SK-N-SH (cell line): ENCODE measurements around the gene MYO18A. TPM values are rescaled to one million over a fixed set of nuclear protein-coding genes. Genes with fewer than 3 reads are reported as not detected.

ENCODE experiments used
- CTCF ChIA-PET: fragments of 300-600, 350-600 bp; formaldehyde crosslinking; extraction: SDS; loops from one replicate; lab custom pipeline; 2021; lab: Yijun Ruan, JAX
- POLR2A ChIA-PET: fragments of 350-600 bp; sonication (Branson Sonifier 250); formaldehyde crosslinking; extraction: SDS; loops from one replicate; lab custom pipeline; 2020; ENCODE audit warnings: antibody characterized with exemption, inconsistent platforms; lab: Yijun Ruan, JAX
- DNase-seq: peaks from one replicate; pipeline ENCODE4 v3.0.0; 2012
- H2AFZ ChIP-seq: fragments of 200-600 bp; sonication (generic); 2 replicates; pipeline ENCODE4 v1.8.1; 2016; ENCODE audit warnings: antibody characterized with exemption, mild to moderate bottlenecking, low read depth
- H3F3A ChIP-seq: fragments of 200-600 bp; sonication (generic); replicated peaks from 2 replicates; pipeline ENCODE3; 2016; ENCODE audit warnings: antibody characterized with exemption, mild to moderate bottlenecking; ENCODE audit not compliant: insufficient read depth
- H3K27ac ChIP-seq, 2 experiments: fragments of 200-500 bp in 1 of 2; fragments of 200-600 bp in 1 of 2; sonication (Bioruptor generic) in 1 of 2; sonication (generic), shearing (Covaris generic) in 1 of 2; 2 replicates each; pipeline versions ENCODE4 v1.5.1 to v1.6.1; 2014 to 2016; ENCODE audit warnings: low read depth in 2 of 2, inconsistent platforms in 1 of 2, low read length in 1 of 2, mild to moderate bottlenecking in 1 of 2, mixed read lengths in 1 of 2
- H3K27me3 ChIP-seq: fragments of 200-600 bp; sonication (generic), shearing (Covaris generic); 2 replicates; pipeline ENCODE4 v1.6.1; 2016; ENCODE audit warnings: mixed run types; ENCODE audit not compliant: insufficient read depth
- H3K36me3 ChIP-seq, 2 experiments: fragments of 200-500 bp in 1 of 2; fragments of 200-600 bp in 1 of 2; sonication (Bioruptor generic) in 1 of 2; sonication (generic) in 1 of 2; replicated peaks in 1 of 2; 2 replicates each; pipeline versions ENCODE3 to v1.5.1; 2014 to 2016; ENCODE audit warnings: low read length in 1 of 2, mild to moderate bottlenecking in 1 of 2; ENCODE audit not compliant: insufficient read depth in 2 of 2, control insufficient read depth in 1 of 2
- H3K4me1 ChIP-seq, 2 experiments: fragments of 200-500 bp in 1 of 2; fragments of 200-600 bp in 1 of 2; sonication (Bioruptor generic) in 1 of 2; sonication (generic), shearing (Covaris generic) in 1 of 2; 2 replicates each; pipeline versions ENCODE4 v1.5.1 to v1.6.1; 2014 to 2016; ENCODE audit warnings: low read depth in 1 of 2, low read length in 1 of 2, mixed run types in 1 of 2; ENCODE audit not compliant: insufficient read depth in 2 of 2, control insufficient read depth in 1 of 2
- H3K4me2 ChIP-seq: fragments of 200-600 bp; sonication (generic), shearing (Covaris generic); 2 replicates; pipeline ENCODE4 v1.6.1; 2017; ENCODE audit warnings: mixed run types
- H3K4me3 ChIP-seq, 2 experiments: fragments of 200-500 bp in 1 of 2; fragments of 200-600 bp in 1 of 2; sonication (Bioruptor generic) in 1 of 2; sonication (generic), shearing (Covaris generic) in 1 of 2; 2 replicates each; pipeline versions ENCODE4 v1.5.1 to v1.8.1; 2014 to 2016; ENCODE audit warnings: low read depth in 2 of 2, inconsistent platforms in 1 of 2, low read length in 1 of 2, mild to moderate bottlenecking in 1 of 2, mixed read lengths in 1 of 2, moderate library complexity in 1 of 2
- H3K79me2 ChIP-seq: fragments of 200-600 bp; sonication (generic); 2 replicates; pipeline ENCODE4 v1.8.1; 2017; ENCODE audit warnings: mild to moderate bottlenecking; ENCODE audit not compliant: insufficient read depth
- H3K9ac ChIP-seq: fragments of 200-600 bp; sonication (generic); 2 replicates; pipeline ENCODE4 v1.6.1; 2017; ENCODE audit warnings: mixed run types
- H3K9me2 ChIP-seq: fragments of 200-600 bp; sonication (generic); 2 replicates; pipeline ENCODE4 v1.6.1; 2017; ENCODE audit warnings: mixed run types
- H3K9me3 ChIP-seq: fragments of 200-600 bp; sonication (generic); 2 replicates; pipeline ENCODE4 v1.6.1; 2017; ENCODE audit warnings: mixed run types, mild to moderate bottlenecking, moderate library complexity
- H4K20me1 ChIP-seq: fragments of 200-600 bp; sonication (generic); 2 replicates; pipeline ENCODE4 v1.6.1; 2017; ENCODE audit warnings: mild to moderate bottlenecking, mixed run types; ENCODE audit not compliant: insufficient read depth
- CHD2 ChIP-seq: fragments of 150-350 bp; IDR thresholded peaks from 2 replicates; pipeline ENCODE4 v1.6.1; 2018; ENCODE audit warnings: low read length; ENCODE audit not compliant: partially characterized antibody
- FOXJ3 ChIP-seq: sonication (generic); formaldehyde crosslinking; IDR thresholded peaks from 2 replicates; pipeline ENCODE4 v1.5.1; 2020; ENCODE audit warnings: mild to moderate bottlenecking, missing genetic modification reagents
- FOXM1 ChIP-seq: IDR thresholded peaks from 2 replicates; pipeline ENCODE4 v1.4.0; 2012; ENCODE audit warnings: low read depth, mild to moderate bottlenecking
- MEF2A ChIP-seq: IDR thresholded peaks from 2 replicates; pipeline ENCODE4 v1.4.0; 2012; ENCODE audit warnings: low read depth, borderline replicate concordance
- MXI1 ChIP-seq: IDR thresholded peaks from 2 replicates; pipeline ENCODE4 v1.6.1; 2012; ENCODE audit warnings: mild to moderate bottlenecking, low read depth, low read length, improper control_type of control experiment
- POLR2AphosphoS5 ChIP-seq: IDR thresholded peaks from 2 replicates; pipeline ENCODE4 v1.6.1; 2012; ENCODE audit warnings: low read depth, low read length
- SMC3 ChIP-seq: IDR thresholded peaks from 2 replicates; pipeline ENCODE4 v1.6.1; 2012; ENCODE audit warnings: low read depth, low read length, improper control_type of control experiment
- YY1 ChIP-seq: IDR thresholded peaks from 2 replicates; pipeline ENCODE4 v1.4.0; 2012; ENCODE audit warnings: low read depth, mild to moderate bottlenecking
- WGBS: methylation state at CpG from one replicate; pipeline ENCODE4 v1.1.6; 2017; ENCODE audit warnings: low lambda C conversion rate; 5-methylcytosine and 5-hydroxymethylcytosine counted together
- polyA plus RNA-seq, 3 experiments: library from polyadenylated mRNA; depleted of rRNA; stranded (reverse); fragments of >200 nt; gene quantifications; 2 replicates each; pipeline ENCODE4 v1.2.3, GENCODE V29; 2012

MYO18A gene
- polyA plus RNA-seq, 1 of the 3 experiments (the other 2 are of a cell fraction): 6.6 TPM

- peaks cover 29 to 51% of the 10 kb centered on the region in 2 experiments for H3K4me1 ChIP-seq
- POLR2A ChIA-PET: interaction anchor here (1.2 to 2.0 kb wide), 2 partner anchors 8 to 10 kb away, joined by 3 to 7 read pairs; no protein-coding TSS in a partner anchor
- WGBS: 71% methylated on average over 14 of the region's 15 CpGs
Observed at GRCh38 chr17:29140631-29141513, 39.3 kb downstream of the MYO18A start.

GRCh38 chr17:29140051-29140621 is 40.1 kb downstream of the MYO18A start:
- POLR2A ChIA-PET: interaction anchor here (1.2 to 2.0 kb wide), 2 partner anchors 9 kb away, joined by 3 to 7 read pairs; no protein-coding TSS in a partner anchor
- 20% methylated on average over 14 of the region's 14 CpGs for WGBS
- Histone ChIP-seq H3K36me3 (no peaks in the 10 kb centered on the region), H2AFZ (no peak overlapping the region), H3F3A (peaks cover 4% of the 10 kb centered on the region), H3K4me2 (peak overlapping the region; percentile 82), H3K4me1 (peaks cover 25 to 48% of the 10 kb centered on the region in 2 experiments), H3K9me2 (no peaks in the 10 kb centered on the region), H3K27ac (peak overlapping the region; percentile 27 to 82; a peak in 2 of 4 replicates), H3K4me3 (peak overlapping the region; percentile 13 to 38; a peak in 3 of 4 replicates), H3K9me3 (no peaks in the 10 kb centered on the region), H3K9ac (peak overlapping the region; percentile 39; the same call in 1 of the 2 replicates), H3K79me2 (peaks cover 6% of the 10 kb centered on the region; the same call in 1 of the 2 replicates), H3K27me3 (no peaks in the 10 kb centered on the region), H4K20me1 (no peaks in the 10 kb centered on the region)
- TF ChIP-seq POLR2AphosphoS5: peak; percentile 23; the same call in 1 of the 2 replicates
- TF ChIP-seq CHD2: no peak
- TF ChIP-seq YY1: no peak
- peak; percentile 20; the same call in 1 of the 2 replicates for TF ChIP-seq MXI1
- no peak for TF ChIP-seq SMC3
- CTCF ChIA-PET: interaction anchor here (0.9 to 22.3 kb wide), 9 partner anchors 9 to 187 kb away, joined by 3 to 535 read pairs (median 4); partner anchors contain the start of gene MYO18A
- DNase-seq: peak; percentile 81

More at GRCh38 chr17:29140631-29141513, 39.3 kb downstream of the MYO18A start:
- H3K27me3 ChIP-seq: no peaks in the 10 kb centered on the region
- CTCF ChIA-PET: interaction anchor here (0.7 to 22.3 kb wide), 11 partner anchors 8 to 187 kb away, joined by 3 to 535 read pairs (median 5); partner anchors contain the start of gene MYO18A
- no peaks in the 10 kb centered on the region for H3K36me3 ChIP-seq
- peak overlapping the region; percentile 5 to 38; a peak in 1 of 4 replicates for H3K4me3 ChIP-seq
- no peak overlapping the region for H3K9ac ChIP-seq
- H3K4me2 ChIP-seq: peak overlapping the region; percentile 82
- TF ChIP-seq MEF2A: no peak
- TF ChIP-seq CHD2: no peak
- peak; percentile 67; the same call in 1 of the 2 replicates for TF ChIP-seq FOXJ3 (CRISPR knock-in tag)
- no peak for TF ChIP-seq FOXM1
- H2AFZ ChIP-seq: no peak overlapping the region
- H3K9me2 ChIP-seq: no peaks in the 10 kb centered on the region
- H3F3A ChIP-seq: peaks cover 4% of the 10 kb centered on the region
- no peaks in the 10 kb centered on the region for H3K9me3 ChIP-seq
- H3K79me2 ChIP-seq: peaks cover 6% of the 10 kb centered on the region; the same call in 1 of the 2 replicates
- H3K27ac ChIP-seq: peak overlapping the region in 1 of 2 experiments; percentile 82; a peak in 2 of 4 replicates
- H4K20me1 ChIP-seq: no peaks in the 10 kb centered on the region
- DNase-seq: peak; percentile 73
